ENCODE measurements around the gene EIF4EBP3.

GRCh38 chr5:140550147-140551079, 3.0 kb downstream of the EIF4EBP3 start:
- TF ChIP-seq CTCF (IDR thresholded peaks at IDR 0.05 in 4 of 5, conservative IDR thresholded peaks at IDR 0.05 in 1 of 5) (no peak), POLR2A (IDR thresholded peaks at IDR 0.05) (no peak)
